A549 (cell line): Measurements from ENCODE around the gene DMP1. TPM values are rescaled to one million over a fixed set of nuclear protein-coding genes. Genes with fewer than 3 reads are reported as not detected.
A peak's percentile ranks its signal among the peaks of the same experiment; 100 is the strongest.

Source experiments
- ATAC-seq, 2 experiments: fragments of 200-7000 bp in 1 of 2; fragments of >200 bp in 1 of 2; cut with Nextera tagmentation in 1 of 2; cut with Tn5 transposase in 1 of 2; 3 replicates each; pipeline versions ENCODE4 v1.8.0 to v1.9.1; 2018 to 2020; ENCODE audit warnings: mild to moderate bottlenecking in 1 of 2, moderate library complexity in 1 of 2
- CTCF ChIA-PET: fragments of 300-600 bp; sonication (Branson Sonifier 250); formaldehyde crosslinking; extraction: SDS; loops from one replicate; lab custom pipeline; 2021; ENCODE audit warnings: antibody characterized with exemption, inconsistent platforms; lab: Yijun Ruan, JAX
- POLR2A ChIA-PET: fragments of 350-600 bp; formaldehyde crosslinking; extraction: SDS; loops from one replicate; lab custom pipeline; 2021; ENCODE audit warnings: antibody characterized with exemption, inconsistent platforms; lab: Yijun Ruan, JAX
- DNase-seq, 2 experiments: peaks; one replicate each; pipeline versions ENCODE4 v3.0.0 to v3.0.0-alpha.2; 2011 to 2016; ENCODE audit warnings: low read depth in 1 of 2, low spot score in 1 of 2
- FAIRE-seq: peaks from 2 replicates; lab custom pipeline; 2011; peaks lifted over from hg19 to GRCh38; lab: Jason Lieb, UNC
- H3K27ac ChIP-seq, 2 experiments: fragments of >200 bp; sonication (Bioruptor Twin); formaldehyde crosslinking; 3 replicates each; pipeline ENCODE4 v1.5.1; 2016 to 2017
- H3K4me1 ChIP-seq: fragments of >200 bp; sonication (Bioruptor Twin); formaldehyde crosslinking; 3 replicates; pipeline ENCODE4 v1.6.1; 2016
- H3K4me2 ChIP-seq: fragments of >200 bp; sonication (Bioruptor Twin); formaldehyde crosslinking; 3 replicates; pipeline ENCODE4 v1.6.1; 2016
- H3K4me3 ChIP-seq: fragments of >200 bp; sonication (Bioruptor Twin); formaldehyde crosslinking; 3 replicates; pipeline ENCODE4 v1.5.1; 2016
- H3K9me3 ChIP-seq: fragments of >200 bp; sonication (Bioruptor Twin); formaldehyde crosslinking; 3 replicates; pipeline ENCODE4 v1.6.1; 2016
- CHD2 ChIP-seq: fragments of 150-350 bp; IDR thresholded peaks from 2 replicates; pipeline ENCODE4 v1.6.1; 2014; ENCODE audit warnings: low read length; ENCODE audit not compliant: partially characterized antibody
- CTCF ChIP-seq: fragments of >200 bp; sonication (Bioruptor Twin); formaldehyde crosslinking; IDR thresholded peaks from 3 replicates; pipeline ENCODE4 v1.5.1; 2016
- EP300 ChIP-seq, 2 experiments: fragments of >200 bp; sonication (Bioruptor Twin); formaldehyde crosslinking; IDR thresholded peaks; 2 replicates in 1 of 2; 3 replicates in 1 of 2; pipeline ENCODE4 v1.6.1; 2016 to 2017
- FOSB ChIP-seq: fragments of 250-450 bp; sonication (Bioruptor Pico); IDR thresholded peaks from 2 replicates; pipeline ENCODE4 v1.5.0; 2020; ENCODE audit warnings: mild to moderate bottlenecking, moderate library complexity
- FOSL2 ChIP-seq, 2 experiments: fragments of 450-650 bp in 1 of 2; fragments of >200 bp in 1 of 2; sonication (Bioruptor Twin) in 1 of 2; formaldehyde crosslinking; IDR thresholded peaks; 2 replicates each; pipeline versions ENCODE4 v1.5.0 to v1.6.1; 2016 to 2020; ENCODE audit warnings: mild to moderate bottlenecking in 1 of 2, moderate library complexity in 1 of 2
- FOXS1 ChIP-seq: fragments of 250-450 bp; sonication (Bioruptor Pico); IDR thresholded peaks from 2 replicates; pipeline ENCODE4 v1.5.0; 2020; ENCODE audit warnings: mild to moderate bottlenecking, moderate library complexity
- GATA3 ChIP-seq: IDR thresholded peaks from 2 replicates; pipeline ENCODE4 v1.6.1; 2012; ENCODE audit warnings: borderline replicate concordance
- HOXA7 ChIP-seq: fragments of 250-450 bp; sonication (Bioruptor Pico); IDR thresholded peaks from 2 replicates; pipeline ENCODE4 v1.5.0; 2020; ENCODE audit warnings: mild to moderate bottlenecking, moderate library complexity
- HOXB5 ChIP-seq: fragments of 250-450 bp; sonication (Bioruptor Pico); IDR thresholded peaks from 2 replicates; pipeline ENCODE4 v1.5.0; 2020; ENCODE audit warnings: mild to moderate bottlenecking, moderate library complexity
- JUNB ChIP-seq: fragments of >200 bp; sonication (Bioruptor Twin); formaldehyde crosslinking; IDR thresholded peaks from 2 replicates; pipeline ENCODE4 v1.6.1; 2016
- KDM1A ChIP-seq: fragments of 200-600 bp; sonication (generic); IDR thresholded peaks from 2 replicates; pipeline ENCODE4 v1.6.1; 2016; ENCODE audit warnings: low read depth, mild to moderate bottlenecking
- KDM5A ChIP-seq: fragments of 200-600 bp; sonication (generic); IDR thresholded peaks from 2 replicates; pipeline ENCODE4 v1.6.1; 2016; ENCODE audit warnings: antibody characterized with exemption, mild to moderate bottlenecking
- MYC ChIP-seq: IDR thresholded peaks from 2 replicates; pipeline ENCODE4 v1.6.1; 2012; ENCODE audit warnings: mild to moderate bottlenecking, inconsistent platforms, low read length, improper control_type of control experiment, borderline replicate concordance
- NPAS2 ChIP-seq: fragments of 250-450 bp; sonication (Bioruptor Pico); IDR thresholded peaks from 2 replicates; pipeline ENCODE4 v1.8.0; 2022; ENCODE audit warnings: mild to moderate bottlenecking, moderate library complexity, borderline replicate concordance
- NR3C1 ChIP-seq: fragments of >200 bp; sonication (Bioruptor Twin); formaldehyde crosslinking; IDR thresholded peaks from 3 replicates; pipeline ENCODE4 v1.6.1; 2017
- PHF8 ChIP-seq: fragments of 200-600 bp; sonication (generic); IDR thresholded peaks from 2 replicates; pipeline ENCODE4 v1.6.1; 2016; ENCODE audit warnings: low read depth, mild to moderate bottlenecking, antibody characterized with exemption, moderate library complexity, borderline replicate concordance
- REST ChIP-seq: fragments of 200-600 bp; sonication (generic); IDR thresholded peaks from 2 replicates; pipeline ENCODE4 v1.6.1; 2016; ENCODE audit warnings: antibody characterized with exemption, mild to moderate bottlenecking, moderate library complexity
- RFX5 ChIP-seq: fragments of 450-650 bp; IDR thresholded peaks from 2 replicates; pipeline ENCODE4 v1.7.1; 2014; ENCODE audit warnings: antibody characterized with exemption, mild to moderate bottlenecking, moderate library complexity
- TP53 ChIP-seq: fragments of 250-450 bp; sonication (Bioruptor Pico); IDR thresholded peaks from 2 replicates; pipeline ENCODE4 v1.5.0; 2021; ENCODE audit warnings: mild to moderate bottlenecking, moderate library complexity
- ZFP36 ChIP-seq: fragments of 450-650 bp; IDR thresholded peaks from 2 replicates; pipeline ENCODE4 v1.6.1; 2014; ENCODE audit warnings: borderline replicate concordance; ENCODE audit not compliant: partially characterized antibody
- ZNF302 ChIP-seq: fragments of 250-450 bp; sonication (Bioruptor Pico); IDR thresholded peaks from 2 replicates; pipeline ENCODE4 v1.9.0; 2021; ENCODE audit warnings: inconsistent platforms, mild to moderate bottlenecking, moderate library complexity
- WGBS: methylation state at CpG from one replicate; pipeline ENCODE4 v1.1.6; 2017; ENCODE audit errors: missing lambda C conversion rate; 5-methylcytosine and 5-hydroxymethylcytosine counted together
- polyA plus RNA-seq, 4 experiments: library from polyadenylated mRNA; depleted of rRNA in 3 of 4; stranded (reverse); fragments of >200 nt; fragmentation: RNase III in 1 of 4; extraction: RNeasy Plus Mini Kit Qiagen cat#74134 plus additional on column Dnase treatment in 1 of 4; gene quantifications; 2 replicates in 3 of 4; 3 replicates in 1 of 4; pipeline ENCODE4 v1.2.3, GENCODE V29; 2011 to 2017

The DMP1 gene
- polyA plus RNA-seq, 2 of the 4 experiments (the other 2 are of a cell fraction) = not detected

GRCh38 chr4:87632469-87632868, 17.6 kb upstream of the DMP1 start:
- Histone ChIP-seq H3K27ac (no peak overlapping the region), H3K9me3 (no peaks in the 10 kb centered on the region), H3K4me1 (no peaks in the 10 kb centered on the region), H3K4me3 (no peak overlapping the region), H3K4me2 (no peak overlapping the region)
- ChIA-PET POLR2A (no interaction called here), CTCF (interaction anchor here (1.5 kb wide), 1 partner anchor 88 kb away, joined by 3 read pairs; no protein-coding TSS in a partner anchor)
- DNase-seq = no peak
- TF ChIP-seq NR3C1 = no peak
- no peak for ATAC-seq
- whole genome bisulfite sequencing = 93% methylated on average over 1 of the region's 1 CpG
- FAIRE-seq = no peak

- Histone ChIP-seq H3K4me1 (no peaks in the 10 kb centered on the region), H3K4me2 (no peak overlapping the region), H3K4me3 (no peak overlapping the region), H3K27ac (no peak overlapping the region), H3K9me3 (no peaks in the 10 kb centered on the region)
- ChIA-PET CTCF (no interaction called here), POLR2A (no interaction called here)
- ATAC-seq (no peak), FAIRE-seq (no peak), DNase-seq (peak in 1 of 2 experiments; percentile 2)
- 49% methylated on average over 2 of the region's 2 CpGs for WGBS
- TF ChIP-seq NPAS2 = no peak
- TF ChIP-seq FOSB (CRISPR knock-in tag) = no peak
- no peak for TF ChIP-seq MYC
These were observed 16.8 kb upstream of the DMP1 start for GRCh38 chr4:87633243-87633642.

- WGBS = 93% methylated on average over 5 of the region's 6 CpGs
- DNase-seq (no peak), ATAC-seq (peak in 1 of 2 experiments; percentile 32; a peak in 1 of 6 replicates), FAIRE-seq (no peak)
- CTCF ChIA-PET = no interaction called here
- H3K4me1 ChIP-seq = no peaks in the 10 kb centered on the region
- TF ChIP-seq TP53 (CRISPR knock-in tag) (no peak), PHF8 (no peak), CTCF (no peak), RFX5 (no peak), REST (no peak), MYC (no peak), JUNB (no peak), KDM1A (no peak), FOSL2 (IDR thresholded peaks at IDR 0.05) (no peak), FOSL2 (CRISPR knock-in tag; IDR thresholded peaks at IDR 0.05) (no peak), GATA3 (no peak), FOXS1 (no peak), ZFP36 (no peak), CHD2 (no peak), HOXB5 (CRISPR knock-in tag) (no peak), ZNF302 (CRISPR knock-in tag) (no peak), KDM5A (no peak), NPAS2 (no peak), EP300 (IDR thresholded peaks at IDR 0.05) (no peak), HOXA7 (CRISPR knock-in tag) (no peak)
- no peak overlapping the region for H3K27ac ChIP-seq
- no peak overlapping the region for H3K4me2 ChIP-seq
- POLR2A ChIA-PET = no interaction called here
- H3K4me3 ChIP-seq = no peak overlapping the region
- H3K9me3 ChIP-seq = no peaks in the 10 kb centered on the region
These were observed 5.8 kb upstream of the DMP1 start for GRCh38 chr4:87644286-87644685.
